SK-N-SH treated with all-trans-retinoic acid at 6 μM for 48 hours (cell line): ENCODE measurements around the gene KCNIP4.

ENCODE experiments used
- ATAC-seq: fragments of 200-7000 bp; cut with Tn5 transposase; 3 replicates; pipeline ENCODE4 v1.9.1; 2020; ENCODE audit warnings: mild to moderate bottlenecking, moderate library complexity
- ARNTL ChIP-seq: fragments of 450-650 bp; formaldehyde crosslinking; IDR thresholded peaks from 2 replicates; pipeline ENCODE4 v1.5.0; 2020; ENCODE audit warnings: low read depth, mild to moderate bottlenecking, moderate library complexity, borderline replicate concordance
- BACH2 ChIP-seq: fragments of 250-450 bp; sonication (Bioruptor Pico); IDR thresholded peaks from 2 replicates; pipeline ENCODE4 v1.9.0; 2021; ENCODE audit warnings: mild to moderate bottlenecking, borderline replicate concordance
- CSDC2 ChIP-seq: fragments of 250-450 bp; sonication (Bioruptor Pico); IDR thresholded peaks from 2 replicates; pipeline ENCODE4 v1.5.0; 2020; ENCODE audit warnings: mild to moderate bottlenecking, moderate library complexity
- ESRRG ChIP-seq: fragments of 250-450 bp; sonication (Bioruptor Pico); IDR thresholded peaks from 2 replicates; pipeline ENCODE4 v1.6.1; 2021; ENCODE audit warnings: mild to moderate bottlenecking
- GLIS3 ChIP-seq: fragments of 250-450 bp; sonication (Bioruptor Pico); IDR thresholded peaks from 2 replicates; pipeline ENCODE4 v1.5.0; 2020; ENCODE audit warnings: mild to moderate bottlenecking, moderate library complexity
- ISL1 ChIP-seq: fragments of 250-450 bp; sonication (Bioruptor Pico); IDR thresholded peaks from 2 replicates; pipeline ENCODE4 v2.1.2; 2022; ENCODE audit warnings: mild to moderate bottlenecking, moderate library complexity
- OSR1 ChIP-seq: fragments of 250-450 bp; sonication (Bioruptor Pico); IDR thresholded peaks from 2 replicates; pipeline ENCODE4 v1.8.0; 2022; ENCODE audit warnings: moderate library complexity, mild to moderate bottlenecking, inconsistent platforms
- PPARA ChIP-seq: fragments of 250-450 bp; sonication (Bioruptor Pico); IDR thresholded peaks from 2 replicates; pipeline ENCODE4 v1.5.0; 2020; ENCODE audit warnings: mild to moderate bottlenecking, borderline replicate concordance
- RARB ChIP-seq: fragments of 250-450 bp; sonication (Bioruptor Pico); IDR thresholded peaks from 2 replicates; pipeline ENCODE4 v1.8.0; 2021; ENCODE audit warnings: mild to moderate bottlenecking, moderate library complexity
- TCF4 ChIP-seq: fragments of 250-450 bp; sonication (Bioruptor Pico); IDR thresholded peaks from 2 replicates; pipeline ENCODE4 v1.8.0; 2021; ENCODE audit warnings: mild to moderate bottlenecking, moderate library complexity, borderline replicate concordance
- ZC3H10 ChIP-seq: fragments of 250-450 bp; sonication (Bioruptor Pico); IDR thresholded peaks from 2 replicates; pipeline ENCODE4 v1.5.1; 2021; ENCODE audit warnings: mild to moderate bottlenecking, moderate library complexity
- ZFP3 ChIP-seq: fragments of 250-450 bp; sonication (Bioruptor Pico); IDR thresholded peaks from 2 replicates; pipeline ENCODE4 v1.5.0; 2020; ENCODE audit warnings: mild to moderate bottlenecking, moderate library complexity
- ZFP30 ChIP-seq: fragments of 450-650 bp; formaldehyde crosslinking; IDR thresholded peaks from 2 replicates; pipeline ENCODE4 v1.5.0; 2022; ENCODE audit warnings: mild to moderate bottlenecking, moderate library complexity
- ZNF565 ChIP-seq: fragments of 450-650 bp; formaldehyde crosslinking; conservative IDR thresholded peaks from 2 replicates; pipeline ENCODE4 v1.5.0; 2020; ENCODE audit warnings: low read depth, mild to moderate bottlenecking, moderate library complexity
- ZNF70 ChIP-seq: fragments of 450-650 bp; formaldehyde crosslinking; IDR thresholded peaks from 2 replicates; pipeline ENCODE4 v1.5.0; 2020; ENCODE audit warnings: mild to moderate bottlenecking, moderate library complexity
- TF ChIP-seq, protein P1 (sequence below): fragments of 250-450 bp; sonication (Bioruptor Pico); IDR thresholded peaks from 2 replicates; pipeline ENCODE4 v1.5.1; 2020; ENCODE audit warnings: low read depth, mild to moderate bottlenecking, moderate library complexity
- TF ChIP-seq, protein P2 (sequence below): fragments of 250-450 bp; sonication (Bioruptor Pico); IDR thresholded peaks from 2 replicates; pipeline ENCODE4 v1.5.1; 2021; ENCODE audit warnings: mild to moderate bottlenecking, moderate library complexity
- TF ChIP-seq, protein P3 (sequence below): fragments of 250-450 bp; sonication (Bioruptor Pico); IDR thresholded peaks from 2 replicates; pipeline ENCODE4 v1.5.0; 2020; ENCODE audit warnings: mild to moderate bottlenecking, moderate library complexity
- TF ChIP-seq, protein P4 (sequence below): fragments of 250-450 bp; sonication (Bioruptor Pico); IDR thresholded peaks from 2 replicates; pipeline ENCODE4 v1.8.0; 2020; ENCODE audit warnings: mild to moderate bottlenecking, moderate library complexity, borderline replicate concordance
- TF ChIP-seq, protein P5 (sequence below): fragments of 250-450 bp; sonication (Bioruptor Pico); IDR thresholded peaks from 2 replicates; pipeline ENCODE4 v1.8.0; 2021; ENCODE audit warnings: low read depth, mild to moderate bottlenecking, moderate library complexity, borderline replicate concordance

Gene KCNIP4

DNA sequence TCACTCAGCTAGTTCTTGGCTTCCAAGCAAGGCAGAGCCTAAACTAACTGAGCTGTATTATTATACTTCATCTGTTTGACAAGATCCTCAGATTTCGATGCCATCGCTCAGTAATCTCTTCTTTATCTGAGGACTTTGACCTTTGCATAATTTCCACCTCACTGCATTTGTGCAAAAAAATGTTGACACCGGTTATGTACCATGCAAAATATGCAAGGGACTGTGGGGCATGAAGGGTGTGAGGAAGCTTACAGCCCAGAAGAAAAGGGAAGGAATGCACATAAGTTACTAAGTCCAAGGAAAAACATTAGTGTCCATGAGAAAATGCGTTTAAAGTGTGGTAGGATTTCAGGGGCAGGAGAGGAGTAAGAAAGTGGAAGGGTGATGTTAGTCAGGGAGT, 953.0 kb downstream of the KCNIP4 start:
- ATAC-seq, result no peak
- TF ChIP-seq ZNF565 (CRISPR knock-in tag), result no peak
- TF ChIP-seq, protein P1, sequence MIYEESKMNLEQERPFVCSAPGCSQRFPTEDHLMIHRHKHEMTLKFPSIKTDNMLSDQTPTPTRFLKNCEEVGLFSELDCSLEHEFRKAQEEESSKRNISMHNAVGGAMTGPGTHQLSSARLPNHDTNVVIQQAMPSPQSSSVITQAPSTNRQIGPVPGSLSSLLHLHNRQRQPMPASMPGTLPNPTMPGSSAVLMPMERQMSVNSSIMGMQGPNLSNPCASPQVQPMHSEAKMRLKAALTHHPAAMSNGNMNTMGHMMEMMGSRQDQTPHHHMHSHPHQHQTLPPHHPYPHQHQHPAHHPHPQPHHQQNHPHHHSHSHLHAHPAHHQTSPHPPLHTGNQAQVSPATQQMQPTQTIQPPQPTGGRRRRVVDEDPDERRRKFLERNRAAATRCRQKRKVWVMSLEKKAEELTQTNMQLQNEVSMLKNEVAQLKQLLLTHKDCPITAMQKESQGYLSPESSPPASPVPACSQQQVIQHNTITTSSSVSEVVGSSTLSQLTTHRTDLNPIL (CRISPR knock-in tag), result no peak
- TF ChIP-seq, protein P2, sequence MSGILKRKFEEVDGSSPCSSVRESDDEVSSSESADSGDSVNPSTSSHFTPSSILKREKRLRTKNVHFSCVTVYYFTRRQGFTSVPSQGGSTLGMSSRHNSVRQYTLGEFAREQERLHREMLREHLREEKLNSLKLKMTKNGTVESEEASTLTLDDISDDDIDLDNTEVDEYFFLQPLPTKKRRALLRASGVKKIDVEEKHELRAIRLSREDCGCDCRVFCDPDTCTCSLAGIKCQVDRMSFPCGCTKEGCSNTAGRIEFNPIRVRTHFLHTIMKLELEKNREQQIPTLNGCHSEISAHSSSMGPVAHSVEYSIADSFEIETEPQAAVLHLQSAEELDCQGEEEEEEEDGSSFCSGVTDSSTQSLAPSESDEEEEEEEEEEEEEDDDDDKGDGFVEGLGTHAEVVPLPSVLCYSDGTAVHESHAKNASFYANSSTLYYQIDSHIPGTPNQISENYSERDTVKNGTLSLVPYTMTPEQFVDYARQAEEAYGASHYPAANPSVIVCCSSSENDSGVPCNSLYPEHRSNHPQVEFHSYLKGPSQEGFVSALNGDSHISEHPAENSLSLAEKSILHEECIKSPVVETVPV, result no peak
- no peak for TF ChIP-seq ZC3H10 (CRISPR knock-in tag)
- TF ChIP-seq, protein P3, sequence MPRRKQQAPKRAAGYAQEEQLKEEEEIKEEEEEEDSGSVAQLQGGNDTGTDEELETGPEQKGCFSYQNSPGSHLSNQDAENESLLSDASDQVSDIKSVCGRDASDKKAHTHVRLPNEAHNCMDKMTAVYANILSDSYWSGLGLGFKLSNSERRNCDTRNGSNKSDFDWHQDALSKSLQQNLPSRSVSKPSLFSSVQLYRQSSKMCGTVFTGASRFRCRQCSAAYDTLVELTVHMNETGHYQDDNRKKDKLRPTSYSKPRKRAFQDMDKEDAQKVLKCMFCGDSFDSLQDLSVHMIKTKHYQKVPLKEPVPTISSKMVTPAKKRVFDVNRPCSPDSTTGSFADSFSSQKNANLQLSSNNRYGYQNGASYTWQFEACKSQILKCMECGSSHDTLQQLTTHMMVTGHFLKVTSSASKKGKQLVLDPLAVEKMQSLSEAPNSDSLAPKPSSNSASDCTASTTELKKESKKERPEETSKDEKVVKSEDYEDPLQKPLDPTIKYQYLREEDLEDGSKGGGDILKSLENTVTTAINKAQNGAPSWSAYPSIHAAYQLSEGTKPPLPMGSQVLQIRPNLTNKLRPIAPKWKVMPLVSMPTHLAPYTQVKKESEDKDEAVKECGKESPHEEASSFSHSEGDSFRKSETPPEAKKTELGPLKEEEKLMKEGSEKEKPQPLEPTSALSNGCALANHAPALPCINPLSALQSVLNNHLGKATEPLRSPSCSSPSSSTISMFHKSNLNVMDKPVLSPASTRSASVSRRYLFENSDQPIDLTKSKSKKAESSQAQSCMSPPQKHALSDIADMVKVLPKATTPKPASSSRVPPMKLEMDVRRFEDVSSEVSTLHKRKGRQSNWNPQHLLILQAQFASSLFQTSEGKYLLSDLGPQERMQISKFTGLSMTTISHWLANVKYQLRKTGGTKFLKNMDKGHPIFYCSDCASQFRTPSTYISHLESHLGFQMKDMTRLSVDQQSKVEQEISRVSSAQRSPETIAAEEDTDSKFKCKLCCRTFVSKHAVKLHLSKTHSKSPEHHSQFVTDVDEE (CRISPR knock-in tag), result no peak
- no peak for TF ChIP-seq PPARA (CRISPR knock-in tag)
- TF ChIP-seq CSDC2, result no peak
- no peak for TF ChIP-seq ZFP30 (CRISPR knock-in tag)
- no peak for TF ChIP-seq ESRRG (CRISPR knock-in tag)
- TF ChIP-seq OSR1 (CRISPR knock-in tag), result no peak
- no peak for TF ChIP-seq BACH2 (CRISPR knock-in tag)
- TF ChIP-seq, protein P4, sequence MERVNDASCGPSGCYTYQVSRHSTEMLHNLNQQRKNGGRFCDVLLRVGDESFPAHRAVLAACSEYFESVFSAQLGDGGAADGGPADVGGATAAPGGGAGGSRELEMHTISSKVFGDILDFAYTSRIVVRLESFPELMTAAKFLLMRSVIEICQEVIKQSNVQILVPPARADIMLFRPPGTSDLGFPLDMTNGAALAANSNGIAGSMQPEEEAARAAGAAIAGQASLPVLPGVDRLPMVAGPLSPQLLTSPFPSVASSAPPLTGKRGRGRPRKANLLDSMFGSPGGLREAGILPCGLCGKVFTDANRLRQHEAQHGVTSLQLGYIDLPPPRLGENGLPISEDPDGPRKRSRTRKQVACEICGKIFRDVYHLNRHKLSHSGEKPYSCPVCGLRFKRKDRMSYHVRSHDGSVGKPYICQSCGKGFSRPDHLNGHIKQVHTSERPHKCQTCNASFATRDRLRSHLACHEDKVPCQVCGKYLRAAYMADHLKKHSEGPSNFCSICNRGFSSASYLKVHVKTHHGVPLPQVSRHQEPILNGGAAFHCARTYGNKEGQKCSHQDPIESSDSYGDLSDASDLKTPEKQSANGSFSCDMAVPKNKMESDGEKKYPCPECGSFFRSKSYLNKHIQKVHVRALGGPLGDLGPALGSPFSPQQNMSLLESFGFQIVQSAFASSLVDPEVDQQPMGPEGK (CRISPR knock-in tag), result no peak
- TF ChIP-seq ARNTL (CRISPR knock-in tag), result no peak

DNA sequence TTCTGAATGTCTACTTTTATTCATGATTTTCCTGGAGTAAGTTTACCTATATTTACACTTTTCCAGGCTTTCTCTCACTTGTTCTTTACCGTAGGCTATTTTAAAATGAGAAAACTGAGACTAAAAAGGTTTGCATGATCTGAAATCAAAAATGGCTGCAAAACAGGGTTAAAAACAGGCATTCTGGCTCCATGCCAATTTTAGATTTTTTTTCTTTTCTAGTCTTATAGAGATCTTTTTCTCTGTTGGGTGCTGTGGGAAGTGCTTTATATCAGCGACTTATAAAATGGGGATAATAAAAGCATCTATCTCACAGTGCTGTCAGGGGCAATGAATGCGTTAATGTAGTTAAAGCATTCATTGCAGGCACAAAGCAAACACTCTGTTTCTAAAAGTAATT, 953.6 kb downstream of the KCNIP4 start:
- ATAC-seq, result no peak
- TF ChIP-seq ISL1 (CRISPR knock-in tag), result no peak
- TF ChIP-seq, protein P5, sequence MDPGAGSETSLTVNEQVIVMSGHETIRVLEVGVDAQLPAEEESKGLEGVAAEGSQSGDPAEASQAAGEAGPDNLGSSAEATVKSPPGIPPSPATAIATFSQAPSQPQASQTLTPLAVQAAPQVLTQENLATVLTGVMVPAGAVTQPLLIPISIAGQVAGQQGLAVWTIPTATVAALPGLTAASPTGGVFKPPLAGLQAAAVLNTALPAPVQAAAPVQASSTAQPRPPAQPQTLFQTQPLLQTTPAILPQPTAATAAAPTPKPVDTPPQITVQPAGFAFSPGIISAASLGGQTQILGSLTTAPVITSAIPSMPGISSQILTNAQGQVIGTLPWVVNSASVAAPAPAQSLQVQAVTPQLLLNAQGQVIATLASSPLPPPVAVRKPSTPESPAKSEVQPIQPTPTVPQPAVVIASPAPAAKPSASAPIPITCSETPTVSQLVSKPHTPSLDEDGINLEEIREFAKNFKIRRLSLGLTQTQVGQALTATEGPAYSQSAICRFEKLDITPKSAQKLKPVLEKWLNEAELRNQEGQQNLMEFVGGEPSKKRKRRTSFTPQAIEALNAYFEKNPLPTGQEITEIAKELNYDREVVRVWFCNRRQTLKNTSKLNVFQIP (CRISPR knock-in tag), result no peak
- TF ChIP-seq OSR1 (CRISPR knock-in tag), result no peak
- TF ChIP-seq RARB (CRISPR knock-in tag), result no peak
- no peak for TF ChIP-seq PPARA (CRISPR knock-in tag)
- TF ChIP-seq TCF4 (CRISPR knock-in tag), result no peak
- no peak for TF ChIP-seq ZFP3 (CRISPR knock-in tag)
- TF ChIP-seq ARNTL (CRISPR knock-in tag), result no peak
- TF ChIP-seq ZNF565 (CRISPR knock-in tag), result no peak
- TF ChIP-seq, protein P4 (CRISPR knock-in tag), result no peak
- TF ChIP-seq ZNF70 (CRISPR knock-in tag), result no peak
- TF ChIP-seq GLIS3, result no peak
- TF ChIP-seq, protein P1 (CRISPR knock-in tag), result no peak
- TF ChIP-seq CSDC2, result no peak
- TF ChIP-seq ZC3H10 (CRISPR knock-in tag), result no peak
- TF ChIP-seq, protein P2, result no peak
- TF ChIP-seq, all 23 proteins: peak for 0
